HepG2 (cell line): ENCODE results near the gene MED4. TPM values are rescaled to one million over a fixed set of nuclear protein-coding genes. Genes with fewer than 3 reads are reported as not detected.

Experiments used
- ATAC-seq: fragments of 200-7000 bp; cut with Tn5 transposase; 3 replicates; pipeline ENCODE4 v1.9.1; 2020; ENCODE audit warnings: mild to moderate bottlenecking, moderate library complexity
- BruUV-seq: library from RNA; stranded (reverse); fragments of 400-500 nt; replicated peaks from 2 replicates; lab custom pipeline; 2021; lab: Mats Ljungman, UMichigan
- CTCF ChIA-PET: fragments of 300-600 bp; formaldehyde crosslinking; extraction: SDS; loops from one replicate; lab custom pipeline; 2021; ENCODE audit warnings: low total read pairs, inconsistent platforms, low intra/inter-chr PET ratio; lab: Yijun Ruan, JAX
- POLR2A ChIA-PET: fragments of 350-600 bp; sonication (Branson Sonifier 250); formaldehyde crosslinking; loops from one replicate; lab custom pipeline; 2020; ENCODE audit warnings: antibody characterized with exemption, inconsistent platforms; lab: Yijun Ruan, JAX
- DNase-seq: peaks from one replicate; pipeline ENCODE4 v3.0.0-alpha.2; 2015; ENCODE audit warnings: low spot score
- FAIRE-seq: peaks from 3 replicates; lab custom pipeline; 2011; peaks lifted over from hg19 to GRCh38; lab: Jason Lieb, UNC
- H2AFZ ChIP-seq: one replicate; pipeline ENCODE4 v1.6.1; 2011; ENCODE audit warnings: low read length, inconsistent platforms
- H3K27ac ChIP-seq: fragments of 300-600 bp; 3 replicates; pipeline ENCODE4 v1.8.0; 2011; ENCODE audit warnings: mixed run types, mild to moderate bottlenecking, mixed read lengths, low read length, inconsistent platforms; ENCODE audit not compliant: insufficient read depth; ENCODE audit errors: extremely low read length
- H3K27me3 ChIP-seq, 2 experiments: fragments of 200-600 bp in 1 of 2; 2 replicates in 1 of 2; 3 replicates in 1 of 2; pipeline versions ENCODE4 v1.6.0 to v1.8.0; 2011; ENCODE audit warnings: low read length in 2 of 2, mild to moderate bottlenecking in 2 of 2, moderate library complexity in 2 of 2, inconsistent platforms in 1 of 2; ENCODE audit not compliant: insufficient read depth in 2 of 2, control insufficient read depth in 1 of 2
- H3K36me3 ChIP-seq, 2 experiments: fragments of 200-600 bp in 1 of 2; replicated peaks in 1 of 2; 2 replicates in 1 of 2; 3 replicates in 1 of 2; pipeline versions ENCODE4 v1.5.1 to v1.8.0; 2011; ENCODE audit warnings: low read length in 2 of 2, inconsistent platforms in 1 of 2; ENCODE audit not compliant: insufficient read depth in 2 of 2, control insufficient read depth in 1 of 2
- H3K4me1 ChIP-seq: 2 replicates; pipeline ENCODE4 v1.5.1; 2012; ENCODE audit warnings: low read length, inconsistent platforms; ENCODE audit not compliant: insufficient read depth
- H3K4me2 ChIP-seq: 2 replicates; pipeline ENCODE4 v1.6.0; 2011; ENCODE audit warnings: low read depth, low read length, inconsistent platforms
- H3K4me3 ChIP-seq, 3 experiments: fragments of 200-600 bp in 1 of 3; sonication (generic), shearing (Covaris generic) in 1 of 3; replicated peaks in 1 of 3; 2 replicates each; pipeline ENCODE4 v1.5.1; 2011 to 2016; ENCODE audit warnings: low read length in 3 of 3, inconsistent platforms in 2 of 3, low read depth in 2 of 3, mild to moderate bottlenecking in 2 of 3, control low read depth in 1 of 3, mixed read lengths in 1 of 3; ENCODE audit not compliant: insufficient read depth in 1 of 3
- H3K79me2 ChIP-seq: one replicate; pipeline ENCODE4 v1.6.1; 2011; ENCODE audit warnings: low read length, inconsistent platforms; ENCODE audit not compliant: insufficient read depth
- H3K9ac ChIP-seq: 2 replicates; pipeline ENCODE4 v1.6.0; 2011; ENCODE audit warnings: mild to moderate bottlenecking, low read depth, low read length, inconsistent platforms; ENCODE audit not compliant: insufficient read depth
- H3K9me3 ChIP-seq: 2 replicates; pipeline ENCODE4 v1.5.1; 2012; ENCODE audit warnings: mild to moderate bottlenecking, low read length
- H4K20me1 ChIP-seq: 2 replicates; pipeline ENCODE4 v1.6.0; 2011; ENCODE audit warnings: inconsistent platforms, mild to moderate bottlenecking, low read length, moderate library complexity; ENCODE audit not compliant: insufficient read depth
- CREM ChIP-seq, 2 experiments: sonication (generic) in 1 of 2; formaldehyde crosslinking in 1 of 2; IDR thresholded peaks; 2 replicates each; pipeline versions ENCODE4 v1.4.0 to v1.6.1; 2016 to 2020; ENCODE audit warnings: antibody characterized with exemption in 1 of 2, mild to moderate bottlenecking in 1 of 2, missing genetic modification reagents in 1 of 2
- ELF1 ChIP-seq: sonication (generic); formaldehyde crosslinking; IDR thresholded peaks from 2 replicates; pipeline ENCODE4 v1.4.0; 2020; ENCODE audit warnings: missing genetic modification reagents
- HDAC6 ChIP-seq: fragments of 200-600 bp; sonication (generic); IDR thresholded peaks from 2 replicates; pipeline ENCODE4 v1.7.0; 2017; ENCODE audit warnings: mild to moderate bottlenecking, antibody characterized with exemption, low read length, low read depth
- MAFF ChIP-seq: IDR thresholded peaks from 2 replicates; pipeline ENCODE4 v1.6.1; 2011; ENCODE audit warnings: low read depth, low read length, improper control_type of control experiment
- MAFK ChIP-seq, 2 experiments: IDR thresholded peaks in 1 of 2; conservative IDR thresholded peaks in 1 of 2; 2 replicates each; pipeline ENCODE4 v1.6.1; 2011; ENCODE audit warnings: improper control_type of control experiment in 2 of 2, low read length in 2 of 2
- ZNF318 ChIP-seq: sonication (generic); formaldehyde crosslinking; IDR thresholded peaks from 2 replicates; pipeline ENCODE4 v1.4.0; 2020; ENCODE audit warnings: mild to moderate bottlenecking, missing genetic modification reagents
- ZNF33B ChIP-seq: sonication (generic); formaldehyde crosslinking; IDR thresholded peaks from 2 replicates; pipeline ENCODE4 v1.5.1; 2020; ENCODE audit warnings: mild to moderate bottlenecking, missing genetic modification reagents
- ZNF362 ChIP-seq: sonication (generic); formaldehyde crosslinking; IDR thresholded peaks from 2 replicates; pipeline ENCODE4 v1.4.0; 2020; ENCODE audit warnings: missing genetic modification reagents, mild to moderate bottlenecking, borderline replicate concordance
- ZNF556 ChIP-seq: sonication (generic); formaldehyde crosslinking; IDR thresholded peaks from 2 replicates; pipeline ENCODE4 v1.4.0; 2020; ENCODE audit warnings: mild to moderate bottlenecking, missing genetic modification reagents, borderline replicate concordance
- WGBS: methylation state at CpG from one replicate; pipeline ENCODE4 v1.1.6; 2017; ENCODE audit warnings: low lambda C conversion rate; 5-methylcytosine and 5-hydroxymethylcytosine counted together
- in situ Hi-C: cut with HindIII; loops from 2 replicates; pipeline ENCODE4 v1.10.0; 2017; ENCODE audit warnings: low pct_unique_long_range_greater_than_20kb; ENCODE audit not compliant: extremely low pct_ligation_motif_present
- intact Hi-C: fragments of 100-400 bp; cut with micrococcal nuclease; formaldehyde crosslinking; loops from one replicate; pipeline ENCODE4 v1.10.0; 2022; ENCODE audit not compliant: unreplicated experiment
- polyA plus RNA-seq, 8 experiments: library from polyadenylated mRNA; depleted of rRNA in 3 of 8; stranded (reverse) in 7 of 8; unstranded in 1 of 8; fragments of >200 nt; fragmentation: Illumina TruSeq in 4 of 8; extraction: Trizol in 4 of 8; gene quantifications; 2 replicates each; pipeline versions ENCODE4 v1.2.1 to v1.2.3, GENCODE V29; 2011 to 2016; ENCODE audit warnings: low read depth in 4 of 8, missing spikeins in 1 of 8, mixed read lengths in 1 of 8; ENCODE audit not compliant: insufficient read depth in 1 of 8
- total RNA-seq, 5 experiments: library from RNA; depleted of rRNA; stranded (reverse); fragments of >200 nt; fragmentation: Illumina TruSeq; extraction: Trizol; gene quantifications; 2 replicates each; pipeline ENCODE4 v1.2.3, GENCODE V29; 2016; ENCODE audit warnings: low read depth in 1 of 5

Gene MED4
- total and polyA plus RNA-seq, 2 of the 13 experiments (the other 11 are each of a cell fraction or from before 2014, with no cell fraction given) = 49.4 to 57.8 TPM

GRCh38 chr13:48093588-48093987 is 1.3 kb downstream of the MED4 start:
- H3K4me3 ChIP-seq = peak overlapping the region; percentile 88 to 93 (median 88)
- H2AFZ ChIP-seq = no peak overlapping the region
- intact Hi-C loops = loop anchor here (10.0 kb wide), 1 partner anchor 211 kb away; the partner anchor contains the start of gene RB1
- peak overlapping the region; percentile 78 for H3K4me2 ChIP-seq
- H3K27me3 ChIP-seq = no peaks in the 10 kb centered on the region; a peak in 1 of 5 replicates
- H3K9ac ChIP-seq = peak overlapping the region; percentile 86
- ATAC-seq = no peak
- in situ Hi-C loops = no loop called here
- BruUV-seq = no TSS peak
- POLR2A ChIA-PET = interaction anchor here (2.0 kb wide), 1 partner anchor 139 kb away, joined by 8 read pairs; the partner anchor contains the start of gene ITM2B
- H4K20me1 ChIP-seq = peaks cover 8% of the 10 kb centered on the region; the same call in 1 of the 2 replicates
- H3K36me3 ChIP-seq = no peaks in the 10 kb centered on the region; a peak in 1 of 5 replicates
- peaks cover 63% of the 10 kb centered on the region for H3K79me2 ChIP-seq
- TF ChIP-seq ZNF362 (no peak), MAFF (peak; percentile 61), HDAC6 (no peak), ZNF33B (CRISPR knock-in tag) (no peak), MAFK (conservative IDR thresholded peaks at IDR 0.05 in 1 of 2, IDR thresholded peaks at IDR 0.05 in 1 of 2; ENCODE audit: low read length in 2 of 2) (peak; percentile 58 to 59; a peak in 3 of 4 replicates)
- TF ChIP-seq, all 625 proteins: peak for 2
- Histone ChIP-seq H3K4me1 (peaks cover 81% of the 10 kb centered on the region), H3K9me3 (no peaks in the 10 kb centered on the region), H3K27ac (no peak overlapping the region)
- 33% methylated on average over 9 of the region's 9 CpGs for WGBS
- CTCF ChIA-PET = no interaction called here
- DNase-seq (no peak), FAIRE-seq (no peak)

- H2AFZ ChIP-seq = no peak overlapping the region
- no peaks in the 10 kb centered on the region for H3K27me3 ChIP-seq
- in situ Hi-C loops = no loop called here
- ATAC-seq = no peak
- H3K27ac ChIP-seq = no peak overlapping the region
- H3K9ac ChIP-seq = no peak overlapping the region
- DNase-seq = no peak
- intact Hi-C loops = no loop called here
- H3K79me2 ChIP-seq = peaks cover 39% of the 10 kb centered on the region
- 96% methylated on average over 2 of the region's 2 CpGs for WGBS
- peaks cover 12% of the 10 kb centered on the region; the same call in 1 of the 2 replicates for H4K20me1 ChIP-seq
- POLR2A ChIA-PET = no interaction called here
- peaks cover 22% of the 10 kb centered on the region for H3K4me1 ChIP-seq
- H3K4me2 ChIP-seq = no peak overlapping the region
- CTCF ChIA-PET = no interaction called here
- peaks cover 1 to 29% of the 10 kb centered on the region in 2 experiments; a peak in 4 of 5 replicates for H3K36me3 ChIP-seq
- H3K4me3 ChIP-seq = no peak overlapping the region
- no peak for FAIRE-seq
- no peaks in the 10 kb centered on the region for H3K9me3 ChIP-seq
- no TSS peak for BruUV-seq
- TF ChIP-seq ELF1 (CRISPR knock-in tag) (no peak), ZNF318 (CRISPR knock-in tag) (no peak), ZNF556 (CRISPR knock-in tag) (no peak), CREM (IDR thresholded peaks at IDR 0.05) (no peak), CREM (CRISPR knock-in tag; IDR thresholded peaks at IDR 0.05) (no peak)
Observed at GRCh38 chr13:48086272-48086671, 8.6 kb downstream of the MED4 start.
